ENCODE results near the gene GRWD1.

The GRWD1 gene

DNA sequence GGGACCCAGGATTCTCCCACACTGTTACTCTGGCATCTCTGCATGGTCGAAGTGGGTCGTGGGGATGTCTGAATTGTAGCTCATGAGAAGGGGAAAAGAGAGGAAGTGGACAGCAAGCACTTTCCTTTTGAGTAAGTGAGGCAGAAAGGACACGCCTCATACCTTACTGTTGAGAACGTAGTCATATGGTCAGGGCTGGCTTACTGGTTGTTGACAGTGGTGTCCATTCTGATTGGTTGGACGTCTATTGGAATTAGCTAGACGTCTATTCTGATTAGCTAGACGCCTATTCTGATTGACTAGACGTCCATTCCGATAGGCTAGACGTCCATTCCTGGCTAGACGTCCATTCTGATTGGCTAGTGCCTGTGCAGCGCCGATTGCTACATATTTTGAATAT is 39.9 kb upstream of the GRWD1 start:
- H3K4me3 Mint-ChIP-seq = no peak overlapping the region
- no peaks in the 10 kb centered on the region for H3K36me3 Mint-ChIP-seq (ENCODE audit: low read depth)
- peaks cover 13% of the 10 kb centered on the region for H3K4me1 Mint-ChIP-seq
- H3K27ac Mint-ChIP-seq = no peak overlapping the region
- TF ChIP-seq, protein P1, sequence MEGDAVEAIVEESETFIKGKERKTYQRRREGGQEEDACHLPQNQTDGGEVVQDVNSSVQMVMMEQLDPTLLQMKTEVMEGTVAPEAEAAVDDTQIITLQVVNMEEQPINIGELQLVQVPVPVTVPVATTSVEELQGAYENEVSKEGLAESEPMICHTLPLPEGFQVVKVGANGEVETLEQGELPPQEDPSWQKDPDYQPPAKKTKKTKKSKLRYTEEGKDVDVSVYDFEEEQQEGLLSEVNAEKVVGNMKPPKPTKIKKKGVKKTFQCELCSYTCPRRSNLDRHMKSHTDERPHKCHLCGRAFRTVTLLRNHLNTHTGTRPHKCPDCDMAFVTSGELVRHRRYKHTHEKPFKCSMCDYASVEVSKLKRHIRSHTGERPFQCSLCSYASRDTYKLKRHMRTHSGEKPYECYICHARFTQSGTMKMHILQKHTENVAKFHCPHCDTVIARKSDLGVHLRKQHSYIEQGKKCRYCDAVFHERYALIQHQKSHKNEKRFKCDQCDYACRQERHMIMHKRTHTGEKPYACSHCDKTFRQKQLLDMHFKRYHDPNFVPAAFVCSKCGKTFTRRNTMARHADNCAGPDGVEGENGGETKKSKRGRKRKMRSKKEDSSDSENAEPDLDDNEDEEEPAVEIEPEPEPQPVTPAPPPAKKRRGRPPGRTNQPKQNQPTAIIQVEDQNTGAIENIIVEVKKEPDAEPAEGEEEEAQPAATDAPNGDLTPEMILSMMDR (IDR thresholded peaks at IDR 0.05; ENCODE audit: unreplicated experiment in 3 of 3) = no peak
- no peaks in the 10 kb centered on the region for H3K9me3 Mint-ChIP-seq
- peaks cover 3% of the 10 kb centered on the region for H3K27me3 Mint-ChIP-seq (ENCODE audit: low read depth)

DNA sequence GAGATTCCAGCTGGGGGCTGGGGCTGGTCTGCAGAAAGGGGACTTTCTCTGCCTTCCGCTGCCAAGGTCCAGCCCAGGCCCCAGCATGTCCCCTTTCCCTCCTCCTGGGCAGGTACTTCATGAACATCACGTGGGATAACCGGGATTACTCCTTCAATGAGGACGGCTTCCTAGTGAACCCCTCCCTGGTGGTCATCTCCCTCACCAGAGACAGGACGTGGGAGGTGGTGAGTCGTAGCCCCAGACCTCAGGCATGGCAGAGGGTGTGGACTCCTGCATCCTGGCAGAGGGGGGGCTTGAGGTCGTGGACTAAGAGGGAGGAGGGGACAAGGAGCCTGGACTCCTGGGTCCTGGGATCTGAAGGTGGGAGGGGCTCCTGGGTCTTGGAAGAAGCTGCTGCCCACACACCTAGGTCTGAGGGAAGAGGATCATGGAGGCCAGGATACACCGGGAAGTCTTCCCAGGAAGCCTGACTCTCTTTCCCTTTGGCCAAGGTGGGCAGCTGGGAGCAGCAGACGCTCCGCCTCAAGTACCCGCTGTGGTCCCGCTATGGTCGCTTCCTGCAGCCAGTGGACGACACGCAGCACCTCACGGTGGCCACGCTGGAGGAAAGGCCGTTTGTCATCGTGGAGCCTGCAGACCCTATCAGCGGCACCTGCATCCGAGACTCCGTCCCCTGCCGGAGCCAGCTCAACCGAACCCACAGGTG is 31.8 kb upstream of the GRWD1 start:
- peaks cover 13% of the 10 kb centered on the region for H3K27me3 Mint-ChIP-seq (ENCODE audit: low read depth)
- no peaks in the 10 kb centered on the region for H3K9me3 Mint-ChIP-seq
- H3K4me1 Mint-ChIP-seq = peaks cover 7% of the 10 kb centered on the region
- TF ChIP-seq, protein P1 (IDR thresholded peaks at IDR 0.05; ENCODE audit: unreplicated experiment in 3 of 3) = no peak
- H3K36me3 Mint-ChIP-seq (ENCODE audit: low read depth) = no peaks in the 10 kb centered on the region
- H3K27ac Mint-ChIP-seq = no peak overlapping the region
- H3K4me3 Mint-ChIP-seq = no peak overlapping the region

DNA sequence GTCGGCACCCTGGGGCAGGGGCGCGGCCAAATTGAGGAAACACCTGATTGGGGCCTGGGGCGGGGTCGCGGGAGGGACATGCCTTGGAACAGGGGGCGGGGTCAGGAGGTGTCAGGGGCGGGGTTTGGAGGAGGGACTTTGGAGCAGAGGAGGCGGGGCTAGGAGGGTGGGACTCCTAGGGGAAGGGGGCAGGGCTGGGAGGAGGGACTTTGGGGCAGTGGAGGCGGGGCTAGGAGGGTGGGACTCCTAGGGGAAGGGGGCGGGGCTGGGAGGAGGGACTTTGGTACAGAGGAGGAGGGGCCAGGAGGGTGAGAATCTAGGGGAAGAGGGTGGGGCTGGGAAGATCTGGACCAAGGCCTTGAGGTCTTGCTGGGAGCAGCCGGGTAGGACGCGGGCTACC is 30.4 kb upstream of the GRWD1 start:
- Mint-ChIP-seq H3K36me3 (ENCODE audit: low read depth) (no peaks in the 10 kb centered on the region), H3K9me3 (no peaks in the 10 kb centered on the region), H3K27ac (no peak overlapping the region), H3K4me1 (peaks cover 9% of the 10 kb centered on the region), H3K27me3 (ENCODE audit: low read depth) (peaks cover 13% of the 10 kb centered on the region), H3K4me3 (no peak overlapping the region)
- TF ChIP-seq, protein P1 (IDR thresholded peaks at IDR 0.05; ENCODE audit: unreplicated experiment in 3 of 3) = no peak

DNA sequence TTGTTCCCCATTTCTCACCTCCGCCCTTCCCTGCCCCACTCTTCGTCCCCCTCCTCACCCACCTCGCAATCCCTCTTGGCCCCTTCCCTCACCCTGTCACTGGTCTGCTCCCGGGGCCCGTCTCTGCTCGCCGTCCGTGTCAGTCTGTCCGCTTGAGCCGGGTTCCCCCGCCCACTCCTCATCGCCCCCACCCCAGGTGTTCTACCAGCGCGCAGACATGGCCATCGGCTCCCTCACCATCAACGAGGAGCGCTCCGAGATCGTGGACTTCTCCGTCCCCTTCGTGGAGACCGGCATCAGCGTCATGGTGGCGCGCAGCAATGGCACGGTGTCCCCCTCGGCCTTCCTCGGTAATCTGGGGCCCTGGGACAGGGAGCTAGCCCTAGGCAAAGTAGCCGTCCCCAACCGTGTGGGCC is 30.0 kb upstream of the GRWD1 start:
- Mint-ChIP-seq H3K9me3 (no peaks in the 10 kb centered on the region), H3K36me3 (ENCODE audit: low read depth) (no peaks in the 10 kb centered on the region), H3K4me1 (peaks cover 9% of the 10 kb centered on the region), H3K27ac (no peak overlapping the region), H3K4me3 (no peak overlapping the region), H3K27me3 (ENCODE audit: low read depth) (peaks cover 13% of the 10 kb centered on the region)
- TF ChIP-seq, protein P1 (IDR thresholded peaks at IDR 0.05; ENCODE audit: unreplicated experiment in 3 of 3) = no peak

DNA sequence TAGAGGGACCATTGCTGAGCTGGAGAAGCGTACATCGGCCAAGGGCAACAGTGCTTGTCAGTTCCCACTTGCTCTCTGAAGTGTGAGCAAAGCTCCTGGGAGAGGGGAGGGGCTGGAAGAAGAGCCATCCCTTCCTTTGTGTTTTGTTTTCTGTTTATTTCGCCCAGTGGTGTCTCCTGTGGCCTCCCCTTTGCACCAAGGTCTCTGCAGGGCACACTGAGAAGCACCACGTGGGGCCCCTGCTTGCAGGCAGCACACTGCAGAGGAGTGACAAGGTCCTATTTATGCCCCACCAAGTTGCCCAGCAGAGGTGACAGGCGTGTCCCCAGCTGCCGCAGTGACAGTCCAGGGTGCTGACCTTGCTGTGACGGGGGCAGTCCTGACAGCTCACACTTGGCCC is 28.4 kb upstream of the GRWD1 start:
- Mint-ChIP-seq H3K9me3 (no peaks in the 10 kb centered on the region), H3K4me1 (peaks cover 9% of the 10 kb centered on the region), H3K27ac (no peak overlapping the region), H3K4me3 (no peak overlapping the region), H3K27me3 (ENCODE audit: low read depth) (peaks cover 13% of the 10 kb centered on the region), H3K36me3 (ENCODE audit: low read depth) (no peaks in the 10 kb centered on the region)
- TF ChIP-seq, protein P1 (IDR thresholded peaks at IDR 0.05; ENCODE audit: unreplicated experiment in 3 of 3) = no peak
